Urinary bladder (tissue), 4 donors: Measurements from ENCODE around the gene USP35. TPM values are rescaled to one million over a fixed set of nuclear protein-coding genes. Genes with fewer than 3 reads are reported as not detected.

ENCODE experiments used
- DNase-seq: peaks from one replicate; pipeline ENCODE4 v3.0.0-alpha.2; 2015; ENCODE audit errors: extremely low spot score
- H3K27ac ChIP-seq: one replicate; pipeline ENCODE4 v1.5.1; 2013; ENCODE audit warnings: low read depth, mild to moderate bottlenecking, moderate library complexity
- H3K36me3 ChIP-seq: one replicate; pipeline ENCODE4 v1.6.1; 2013; ENCODE audit warnings: mild to moderate bottlenecking, moderate library complexity; ENCODE audit not compliant: insufficient read depth
- H3K4me1 ChIP-seq: one replicate; pipeline ENCODE4 v1.6.1; 2013; ENCODE audit warnings: mild to moderate bottlenecking, moderate library complexity; ENCODE audit not compliant: insufficient read depth
- H3K4me3 ChIP-seq: one replicate; pipeline ENCODE4 v1.5.1; 2013; ENCODE audit warnings: low read depth, low read length
- WGBS: extraction: QIAGEN DNeasy Blood & Tissue Kit; methylation state at CpG from one replicate; pipeline ENCODE4 v1.1.7; 2013; 5-methylcytosine and 5-hydroxymethylcytosine counted together
- polyA plus RNA-seq: library from polyadenylated mRNA; stranded (reverse); fragments of 200-250 nt; gene quantifications from one replicate; pipeline ENCODE4 v1.2.3, GENCODE V29; 2013
- total RNA-seq: library from RNA; depleted of rRNA; stranded (reverse); fragments of >200 nt; gene quantifications from one replicate; pipeline ENCODE4 v1.2.3, GENCODE V29; 2014
- donor health status: healthy with polysubstance abuse.
- donor health status: healthy.

The USP35 gene
- total and polyA plus RNA-seq, 2 donors, result 7.3 to 7.8 TPM

DNA sequence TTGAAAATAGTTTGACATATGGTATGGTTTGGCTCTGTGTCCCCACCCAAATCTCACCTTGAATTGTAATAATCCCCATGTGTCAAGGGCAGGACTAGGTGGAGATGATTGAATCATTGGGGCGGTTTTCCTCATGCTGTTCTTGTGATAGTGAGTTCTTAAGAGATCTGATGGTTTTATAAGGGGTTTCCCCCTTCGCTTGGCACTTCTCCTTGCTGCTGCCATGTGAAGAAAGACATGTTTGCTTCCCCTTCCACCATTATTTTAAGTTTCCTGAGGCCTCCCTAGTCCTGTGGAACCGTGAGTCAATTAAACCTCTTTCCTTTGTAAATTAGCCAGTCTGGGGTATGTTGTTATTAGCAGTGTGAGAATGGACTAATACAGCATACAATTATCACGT, 8.0 kb upstream of the USP35 start:
- H3K4me1 ChIP-seq, result no peaks in the 10 kb centered on the region
- no peaks in the 10 kb centered on the region for H3K36me3 ChIP-seq
- 97% methylated on average over 4 of the region's 4 CpGs for WGBS
- H3K4me3 ChIP-seq, result no peak overlapping the region
- H3K27ac ChIP-seq, result no peak overlapping the region
- DNase-seq, result no peak

DNA sequence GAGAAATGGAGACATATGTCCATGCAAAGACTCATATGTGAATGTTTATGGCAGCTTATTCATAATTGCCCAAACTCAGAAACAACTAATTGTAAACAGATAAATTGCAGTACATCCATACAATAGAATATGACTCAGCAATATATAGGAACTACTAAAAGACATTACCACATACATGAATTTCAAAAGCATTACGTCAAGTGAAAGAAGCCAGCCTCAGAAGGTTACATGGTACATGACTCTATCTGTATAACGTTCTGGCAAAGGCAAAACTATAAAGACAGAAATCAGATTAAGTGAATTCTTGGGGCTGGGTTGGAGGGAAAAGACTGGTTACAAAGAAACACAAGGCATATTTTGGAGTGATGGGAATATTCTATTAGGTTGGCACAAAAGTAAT, 7.5 kb upstream of the USP35 start:
- no peak overlapping the region for H3K4me3 ChIP-seq
- DNase-seq, result no peak
- H3K36me3 ChIP-seq, result no peaks in the 10 kb centered on the region
- WGBS, result 66% methylated on average over 2 of the region's 2 CpGs
- no peaks in the 10 kb centered on the region for H3K4me1 ChIP-seq
- no peak overlapping the region for H3K27ac ChIP-seq

DNA sequence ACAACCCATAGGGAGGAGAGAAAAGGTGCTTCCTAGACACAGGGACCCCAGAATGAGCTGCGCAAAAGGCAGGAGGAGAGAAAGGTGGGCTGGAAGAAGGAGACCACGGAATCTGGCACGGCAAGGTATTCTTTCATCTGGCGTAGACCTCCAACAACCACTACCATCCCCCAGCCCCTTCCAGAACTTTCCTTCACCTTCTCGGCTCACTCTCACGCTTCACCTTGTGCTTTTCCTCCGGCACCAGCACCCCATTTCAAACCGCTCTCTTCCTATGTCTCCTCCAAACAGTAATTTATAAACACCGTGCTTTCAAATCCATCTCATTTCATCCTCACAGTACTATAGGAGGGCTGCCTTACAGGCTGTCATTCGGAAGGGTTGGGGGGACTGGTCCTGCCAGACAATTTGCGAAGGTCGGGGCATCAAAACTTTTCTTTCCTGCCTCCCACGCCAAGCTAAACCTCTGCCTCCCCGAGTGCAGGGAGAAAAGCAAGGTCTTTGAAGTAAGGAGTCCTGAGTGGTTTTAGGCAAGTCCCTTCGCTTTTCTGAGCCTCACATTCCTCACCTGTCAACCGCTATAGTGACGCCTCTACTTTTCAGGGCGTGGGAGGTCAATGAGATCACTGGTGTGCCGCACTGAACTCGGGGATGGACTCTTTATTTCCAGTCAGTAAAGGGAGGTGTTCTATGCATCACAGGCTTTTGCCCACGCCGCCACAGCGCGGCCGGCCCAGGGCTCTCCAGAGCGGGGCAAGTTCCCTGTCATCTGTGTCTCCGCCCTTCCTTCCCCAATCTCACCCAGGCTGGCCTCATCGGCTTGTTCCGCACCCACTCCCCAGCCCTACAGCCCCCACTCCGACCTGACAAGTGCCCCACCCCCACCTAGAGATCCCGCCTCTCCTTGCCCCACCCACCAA, 1.1 kb upstream of the USP35 start:
- H3K4me3 ChIP-seq, result peak overlapping the region; percentile 84
- WGBS, result 19% methylated on average over 31 of the region's 31 CpGs
- H3K36me3 ChIP-seq, result no peaks in the 10 kb centered on the region
- no peak for DNase-seq
- peaks cover 2% of the 10 kb centered on the region for H3K4me1 ChIP-seq
- peak overlapping the region; percentile 53 for H3K27ac ChIP-seq

DNA sequence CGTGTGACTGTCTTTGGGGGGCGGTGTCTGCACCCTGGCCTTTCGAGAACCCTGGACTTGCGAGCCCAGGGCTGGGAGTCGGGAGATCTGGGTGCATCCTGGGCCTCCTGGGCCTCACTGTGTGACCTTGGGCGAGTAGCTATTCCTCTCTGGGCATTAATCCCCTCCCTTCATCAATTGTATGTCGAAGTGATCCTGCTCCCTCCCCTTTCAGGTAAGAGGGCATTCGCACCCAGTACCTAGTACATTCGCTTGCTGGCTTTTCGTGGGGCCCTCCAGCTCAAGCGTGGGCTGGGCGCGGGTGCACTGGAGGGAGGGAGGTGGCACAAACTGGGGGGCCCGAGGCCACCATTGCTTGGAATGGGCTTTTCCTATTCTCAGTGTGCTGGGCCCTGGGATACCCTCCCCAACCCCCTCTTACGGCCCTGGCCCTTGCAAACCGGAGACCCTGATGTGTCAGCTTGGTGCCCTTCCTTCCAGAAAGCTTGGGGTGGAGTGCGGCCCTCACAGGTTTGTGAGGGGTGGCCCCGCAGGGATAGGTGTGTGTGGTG, 530 bp downstream of the USP35 start:
- peaks cover 2% of the 10 kb centered on the region for H3K4me1 ChIP-seq
- no peak for DNase-seq
- 26% methylated on average over 18 of the region's 18 CpGs for whole genome bisulfite sequencing

DNA sequence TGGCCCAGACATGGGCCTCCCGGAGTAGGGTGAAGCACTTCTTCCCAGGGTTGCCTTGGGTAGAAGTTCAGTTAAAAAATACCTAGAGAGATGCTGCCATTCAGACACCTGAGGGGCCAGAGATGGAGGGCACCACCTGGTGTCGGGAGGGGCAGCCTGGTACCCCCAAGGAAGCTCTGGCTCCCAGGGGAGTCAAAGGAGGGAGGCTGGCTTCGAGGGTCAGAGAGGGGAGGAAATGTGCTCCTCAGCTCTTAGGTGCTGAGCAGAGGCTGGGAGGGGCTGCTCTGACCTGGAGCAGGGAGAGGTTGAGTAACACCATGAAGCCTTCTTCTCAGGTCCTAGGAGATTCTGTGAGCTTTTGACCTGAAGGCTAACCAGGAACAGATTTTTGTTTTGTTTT, 1.1 kb downstream of the USP35 start:
- no peak overlapping the region for H3K27ac ChIP-seq
- H3K4me1 ChIP-seq, result peaks cover 2% of the 10 kb centered on the region
- H3K36me3 ChIP-seq, result no peaks in the 10 kb centered on the region
- H3K4me3 ChIP-seq, result peak overlapping the region; percentile 84
- WGBS, result 46% methylated on average over 3 of the region's 3 CpGs
- no peak for DNase-seq

More for the DNA sequence above, 530 bp downstream of the USP35 start:
- Histone ChIP-seq H3K27ac (no peak overlapping the region), H3K4me3 (peak overlapping the region; percentile 84), H3K36me3 (no peaks in the 10 kb centered on the region)

DNA sequence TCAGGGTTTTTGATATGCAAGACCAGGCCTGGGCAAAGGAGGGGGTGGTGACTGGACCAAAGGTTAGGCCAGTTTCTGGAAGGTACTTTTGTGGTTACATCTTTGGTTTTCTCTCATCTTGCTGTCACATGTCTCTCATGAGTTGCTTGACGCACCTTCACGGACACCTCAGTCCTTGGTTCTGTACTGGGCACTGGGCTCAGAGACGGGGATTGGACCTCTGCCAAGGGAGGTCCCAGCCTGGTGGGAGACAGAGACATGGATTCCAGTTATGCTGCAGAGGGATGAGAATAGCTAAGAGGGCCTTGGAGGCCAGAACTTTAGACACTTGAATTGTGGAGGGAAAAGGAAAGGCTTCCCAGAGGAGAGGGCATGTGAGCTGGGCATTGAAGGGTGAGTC, 1.7 kb downstream of the USP35 start:
- H3K36me3 ChIP-seq, result no peaks in the 10 kb centered on the region
- 71% methylated on average over 3 of the region's 3 CpGs for WGBS
- DNase-seq, result no peak
- H3K4me3 ChIP-seq, result no peak overlapping the region
- no peak overlapping the region for H3K27ac ChIP-seq
- H3K4me1 ChIP-seq, result peaks cover 2% of the 10 kb centered on the region

DNA sequence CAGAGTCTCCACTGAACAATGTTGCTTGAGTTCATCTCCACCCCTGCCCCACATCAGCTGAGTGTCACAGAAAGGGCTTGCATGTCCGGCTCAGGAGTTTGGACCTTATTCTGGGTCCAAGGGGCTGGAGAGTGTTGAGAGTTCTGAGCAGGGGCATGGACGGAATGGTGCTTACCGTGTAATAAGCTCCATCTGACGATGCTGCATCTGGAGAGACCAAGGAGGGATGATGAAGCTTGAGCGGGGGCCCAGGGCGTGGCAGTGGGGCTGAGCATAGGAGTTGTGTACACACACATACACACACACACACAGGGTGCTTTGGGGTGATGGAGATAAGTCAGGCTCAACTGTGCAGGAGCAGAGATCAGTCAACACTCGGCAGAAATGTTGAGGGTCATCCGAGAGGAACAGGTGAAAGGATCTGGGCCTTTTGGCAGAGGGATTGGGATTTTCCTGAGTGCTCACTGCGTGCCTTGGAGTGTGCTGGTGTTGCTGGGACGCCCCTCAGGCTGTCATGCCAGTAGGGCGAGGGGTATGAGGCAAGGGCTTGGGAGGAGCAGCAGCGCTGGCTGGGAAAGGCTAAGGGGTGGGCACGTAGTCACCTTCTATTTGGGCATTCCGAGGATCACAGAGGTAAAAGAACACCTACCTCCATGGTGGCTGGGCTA, 2.3 kb downstream of the USP35 start:
- no peak overlapping the region for H3K4me3 ChIP-seq
- no peak overlapping the region for H3K27ac ChIP-seq
- 88% methylated on average over 14 of the region's 14 CpGs for WGBS
- DNase-seq, result no peak
- H3K4me1 ChIP-seq, result peaks cover 2% of the 10 kb centered on the region
- no peaks in the 10 kb centered on the region for H3K36me3 ChIP-seq

DNA sequence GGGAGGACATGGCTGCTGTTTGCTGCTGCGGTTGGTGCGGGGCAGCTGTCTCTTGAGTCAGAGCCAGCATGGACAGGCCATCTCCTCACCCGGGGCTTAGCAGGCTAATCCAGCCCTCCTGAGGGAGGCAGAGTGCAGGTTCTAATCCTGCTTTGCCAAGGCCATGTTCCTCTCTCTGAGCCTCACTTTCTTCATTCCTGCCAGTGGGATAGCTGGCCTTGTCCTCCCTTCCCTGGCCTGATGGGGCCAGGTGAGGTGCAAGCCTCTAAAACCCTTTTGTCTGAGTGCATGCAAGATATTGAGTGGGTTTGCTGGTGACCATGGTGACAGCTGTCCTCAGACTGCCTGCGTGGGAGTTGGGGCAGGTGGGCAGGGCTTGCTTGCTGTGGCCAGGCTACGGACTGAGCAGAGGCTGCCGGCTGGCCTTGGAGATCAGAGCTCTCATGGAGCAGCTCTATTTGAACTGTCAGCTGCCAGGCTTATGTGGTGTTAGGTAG, 3.6 kb downstream of the USP35 start:
- H3K27ac ChIP-seq, result no peak overlapping the region
- H3K4me3 ChIP-seq, result no peak overlapping the region
- H3K4me1 ChIP-seq, result peaks cover 2% of the 10 kb centered on the region
- no peak for DNase-seq
- 68% methylated on average over 6 of the region's 6 CpGs for WGBS
- H3K36me3 ChIP-seq, result peaks cover 2% of the 10 kb centered on the region

DNA sequence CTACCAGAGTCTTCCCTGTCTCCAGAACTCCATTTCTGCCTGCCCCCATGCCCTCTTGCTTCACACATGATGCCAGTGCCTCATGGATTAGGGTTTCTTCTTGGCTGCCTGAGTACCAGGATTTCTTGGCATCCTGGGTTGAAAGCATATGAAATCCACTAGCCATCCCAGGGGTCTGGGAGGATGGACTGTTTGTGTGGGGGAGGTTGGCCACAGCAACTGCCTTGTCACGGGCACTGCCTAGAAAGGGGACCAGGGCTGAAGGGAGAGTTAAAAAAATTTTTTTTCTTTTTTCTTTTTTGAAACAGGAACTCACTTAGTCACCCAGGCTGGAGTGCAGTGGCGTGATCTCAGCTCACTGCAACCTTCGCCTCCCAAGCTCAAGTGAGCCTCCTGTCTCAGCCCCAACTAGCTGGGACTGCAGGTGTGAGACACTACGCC, 4.2 kb downstream of the USP35 start:
- 90% methylated on average over 4 of the region's 4 CpGs for WGBS
- Histone ChIP-seq H3K4me1 (peaks cover 2% of the 10 kb centered on the region), H3K27ac (no peak overlapping the region), H3K4me3 (no peak overlapping the region), H3K36me3 (peaks cover 2% of the 10 kb centered on the region)
- no peak for DNase-seq

DNA sequence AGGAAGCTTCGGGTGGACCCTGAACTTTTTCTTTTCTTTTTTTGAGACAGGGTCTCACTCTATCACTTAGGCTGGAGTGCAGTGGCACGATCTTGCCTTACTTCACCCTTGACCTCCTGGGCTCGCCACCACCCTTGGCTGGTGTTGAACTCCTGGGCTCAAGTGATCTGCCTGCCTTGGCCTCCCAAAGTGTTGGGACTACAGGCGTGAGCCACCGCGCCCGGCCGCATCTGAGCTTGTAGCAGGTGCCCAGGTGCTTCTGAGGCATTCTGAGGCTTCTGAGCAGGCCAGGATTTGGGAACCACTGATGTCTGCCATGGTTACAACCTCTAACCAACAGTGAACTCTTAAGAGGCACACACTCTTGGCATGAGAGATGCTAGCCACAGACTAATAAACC, 5.1 kb downstream of the USP35 start:
- 98% methylated on average over 8 of the region's 8 CpGs for WGBS
- Histone ChIP-seq H3K27ac (no peak overlapping the region), H3K36me3 (peaks cover 2% of the 10 kb centered on the region), H3K4me3 (no peak overlapping the region), H3K4me1 (peaks cover 2% of the 10 kb centered on the region)
- no peak for DNase-seq

DNA sequence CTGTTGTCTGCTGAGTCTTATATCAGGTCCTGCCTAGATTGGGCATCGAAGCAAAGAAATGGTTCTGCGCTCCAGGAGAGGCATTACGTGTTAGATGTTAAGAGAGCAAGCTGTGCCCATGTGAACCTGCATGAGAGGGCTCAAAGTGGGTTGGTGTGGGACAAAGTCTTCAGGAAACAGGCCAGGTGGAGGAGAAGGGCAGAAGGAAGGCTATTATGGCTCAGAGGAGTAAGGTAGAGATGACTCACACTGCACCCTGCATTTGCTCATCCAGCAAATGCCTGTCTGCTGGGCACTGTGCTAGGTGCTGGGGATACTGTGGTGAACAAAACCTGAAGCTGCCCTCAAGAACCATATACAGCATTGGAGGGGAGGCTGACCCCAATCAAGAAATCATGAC, 5.8 kb downstream of the USP35 start:
- Histone ChIP-seq H3K27ac (no peak overlapping the region), H3K36me3 (peaks cover 2% of the 10 kb centered on the region), H3K4me1 (peaks cover 2% of the 10 kb centered on the region), H3K4me3 (no peak overlapping the region)
- WGBS, result 97% methylated on average over 3 of the region's 3 CpGs
- no peak for DNase-seq

DNA sequence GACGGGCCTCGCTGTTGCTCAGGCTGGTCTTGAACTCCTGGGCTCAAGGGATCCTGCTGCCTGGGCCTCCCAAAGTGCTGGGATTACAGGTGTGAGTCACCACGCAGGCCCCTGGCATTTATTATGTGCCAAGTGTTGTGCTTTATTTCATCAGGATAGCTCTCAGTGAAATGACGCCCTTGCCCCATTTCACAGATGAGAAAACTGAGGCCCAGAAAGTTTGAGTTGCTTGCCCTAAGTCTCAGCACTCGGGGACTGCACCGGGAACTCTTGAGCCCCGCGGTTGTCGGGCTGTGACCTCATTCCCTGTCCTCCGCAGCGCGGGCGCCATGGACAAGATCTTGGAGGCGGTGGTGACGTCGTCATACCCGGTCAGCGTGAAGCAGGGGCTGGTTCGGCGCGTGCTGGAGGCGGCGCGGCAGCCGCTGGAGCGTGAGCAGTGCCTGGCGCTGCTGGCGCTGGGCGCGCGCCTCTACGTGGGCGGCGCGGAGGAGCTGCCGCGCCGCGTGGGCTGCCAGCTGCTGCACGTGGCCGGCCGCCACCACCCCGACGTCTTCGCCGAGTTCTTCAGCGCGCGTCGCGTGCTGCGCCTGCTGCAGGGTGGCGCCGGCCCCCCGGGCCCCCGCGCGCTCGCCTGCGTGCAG, 7.3 kb downstream of the USP35 start:
- WGBS, result 58% methylated on average over 60 of the region's 60 CpGs
- no peak for DNase-seq
- H3K4me3 ChIP-seq, result no peak overlapping the region
- H3K36me3 ChIP-seq, result peaks cover 2% of the 10 kb centered on the region
- peaks cover under 1% of the 10 kb centered on the region for H3K4me1 ChIP-seq
- H3K27ac ChIP-seq, result no peak overlapping the region

DNA sequence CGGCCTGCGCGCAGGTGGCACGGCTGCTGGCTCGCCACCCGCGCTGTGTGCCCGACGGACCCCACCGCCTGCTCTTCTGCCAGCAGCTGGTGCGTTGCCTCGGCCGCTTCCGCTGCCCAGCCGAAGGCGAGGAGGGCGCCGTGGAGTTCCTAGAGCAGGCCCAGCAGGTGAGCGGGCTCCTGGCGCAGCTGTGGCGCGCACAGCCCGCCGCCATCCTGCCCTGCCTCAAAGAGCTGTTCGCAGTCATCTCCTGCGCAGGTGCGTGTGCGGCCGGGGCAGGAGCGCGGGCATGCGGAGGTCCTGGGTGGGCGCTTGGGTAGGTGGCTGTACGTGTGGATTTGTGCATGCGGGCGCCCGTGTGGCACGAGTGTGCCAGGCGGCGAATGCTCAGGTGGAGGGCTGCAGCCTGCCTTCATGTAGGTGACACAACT, 8.0 kb downstream of the USP35 start:
- DNase-seq, result no peak
- Histone ChIP-seq H3K27ac (no peak overlapping the region), H3K36me3 (peaks cover 2% of the 10 kb centered on the region), H3K4me1 (no peaks in the 10 kb centered on the region), H3K4me3 (no peak overlapping the region)
- 85% methylated on average over 40 of the region's 40 CpGs for WGBS
